ENCODE results near the gene BCAS1.

DNA sequence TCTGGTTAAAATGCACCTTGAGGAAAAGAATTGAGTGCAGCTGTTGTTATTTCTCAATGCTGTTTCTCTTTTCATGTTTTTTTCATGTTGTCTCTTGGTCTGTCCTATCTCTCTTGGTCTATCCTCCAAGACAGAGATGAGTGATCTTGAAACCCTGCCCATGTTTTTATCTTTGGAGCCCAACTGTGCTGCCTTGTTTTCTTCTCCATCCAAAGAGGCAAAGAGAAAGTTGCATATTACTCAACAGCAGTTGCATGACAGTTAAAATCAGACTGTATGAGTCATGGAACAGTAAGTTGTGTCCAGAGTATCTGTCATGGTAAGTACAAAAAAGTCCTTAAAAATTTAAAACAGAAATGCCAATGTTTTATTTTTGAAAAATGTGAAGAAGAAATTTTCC, 26.2 kb downstream of the BCAS1 start:
- TF ChIP-seq SMC3 (IDR thresholded peaks at IDR 0.05; ENCODE audit: low read depth, low read length) (no peak), EP300 (IDR thresholded peaks at IDR 0.05; ENCODE audit: borderline replicate concordance in 1 of 2, low read depth in 1 of 2, low read length in 1 of 2) (no peak), CTCF (IDR thresholded peaks at IDR 0.05) (no peak), TAF1 (IDR thresholded peaks at IDR 0.05; ENCODE audit: borderline replicate concordance, low read depth, low read length) (no peak), TEAD4 (IDR thresholded peaks at IDR 0.05; ENCODE audit: borderline replicate concordance, insufficient read depth) (no peak), POLR2AphosphoS5 (IDR thresholded peaks at IDR 0.05; ENCODE audit: low read depth, low read length) (no peak), ZBTB33 (IDR thresholded peaks at IDR 0.05; ENCODE audit: borderline replicate concordance, low read depth) (no peak), RFX5 (IDR thresholded peaks at IDR 0.05; ENCODE audit: low read length) (no peak)
- TF ChIP-seq, protein P1, sequence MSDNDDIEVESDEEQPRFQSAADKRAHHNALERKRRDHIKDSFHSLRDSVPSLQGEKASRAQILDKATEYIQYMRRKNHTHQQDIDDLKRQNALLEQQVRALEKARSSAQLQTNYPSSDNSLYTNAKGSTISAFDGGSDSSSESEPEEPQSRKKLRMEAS (IDR thresholded peaks at IDR 0.05; ENCODE audit: low read depth) = no peak
- TF ChIP-seq, protein P2, sequence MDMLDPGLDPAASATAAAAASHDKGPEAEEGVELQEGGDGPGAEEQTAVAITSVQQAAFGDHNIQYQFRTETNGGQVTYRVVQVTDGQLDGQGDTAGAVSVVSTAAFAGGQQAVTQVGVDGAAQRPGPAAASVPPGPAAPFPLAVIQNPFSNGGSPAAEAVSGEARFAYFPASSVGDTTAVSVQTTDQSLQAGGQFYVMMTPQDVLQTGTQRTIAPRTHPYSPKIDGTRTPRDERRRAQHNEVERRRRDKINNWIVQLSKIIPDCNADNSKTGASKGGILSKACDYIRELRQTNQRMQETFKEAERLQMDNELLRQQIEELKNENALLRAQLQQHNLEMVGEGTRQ (IDR thresholded peaks at IDR 0.05; ENCODE audit: borderline replicate concordance, low read depth, low read length) = no peak

Data from SK-N-SH (cell line).